Peyer's patch (tissue), 4 donors: ENCODE data around the gene ZYX. TPM values are rescaled to one million over a fixed set of nuclear protein-coding genes. Genes with fewer than 3 reads are reported as not detected.

Experiments
- DNase-seq, 3 donors: peaks; one replicate each; pipeline ENCODE4 v3.0.0-alpha.2; 2017 to 2019
- H3K27ac ChIP-seq, 4 donors: fragments of 200-600 bp; sonication (generic); one replicate each; pipeline ENCODE4 v1.5.1; 2016 to 2019
- H3K27me3 ChIP-seq, 2 donors: fragments of 200-600 bp; sonication (generic); one replicate each; pipeline ENCODE4 v1.5.1; 2019
- H3K36me3 ChIP-seq, 3 donors: fragments of 200-600 bp; sonication (generic); one replicate each; pipeline ENCODE4 v1.5.1; 2016 to 2019
- H3K4me1 ChIP-seq, 4 donors: fragments of 200-600 bp; sonication (generic); one replicate each; pipeline ENCODE4 v1.5.1; 2016 to 2019
- H3K4me3 ChIP-seq, 4 donors: fragments of 200-600 bp; sonication (generic); 1 replicate in 3 of 4; 2 replicates in 1 of 4; pipeline ENCODE4 v1.5.1; 2016 to 2019; ENCODE audit warnings: mild to moderate bottlenecking in 1 of 4
- H3K9me3 ChIP-seq, 4 donors: fragments of 200-600 bp; sonication (generic); one replicate each; pipeline ENCODE4 v1.5.1; 2016 to 2019; ENCODE audit warnings: mild to moderate bottlenecking in 1 of 4
- CTCF ChIP-seq, 6 experiments: fragments of 450-650 bp in 4 of 6; fragments of 200-600 bp in 2 of 6; sonication (generic) in 1 of 6; IDR thresholded peaks; one replicate each; pipeline ENCODE4 v1.5.1; 2017 to 2019; ENCODE audit warnings: antibody characterized with exemption in 6 of 6, mild to moderate bottlenecking in 3 of 6, moderate library complexity in 1 of 6
- POLR2A ChIP-seq, 2 donors: fragments of 450-650 bp; IDR thresholded peaks; one replicate each; pipeline ENCODE4 v1.5.1; 2017; ENCODE audit warnings: antibody characterized with exemption in 2 of 2, mild to moderate bottlenecking in 2 of 2, moderate library complexity in 2 of 2
- total RNA-seq, 4 donors: library from RNA; depleted of rRNA; stranded (reverse); fragments of >200 nt; gene quantifications; one replicate each; pipeline ENCODE4 v1.1.0, GENCODE V29; 2016

The ZYX gene
- total RNA-seq, 4 donors from 2014 or later, result 47.0 to 88.0 (median 55.9) TPM

- TF ChIP-seq POLR2A (IDR thresholded peaks at IDR 0.05), result no peak
- peak; percentile 87 to 96 (median 91) for TF ChIP-seq CTCF (IDR thresholded peaks at IDR 0.05)
- DNase-seq, result peak; percentile 86 to 95 (median 94)
- peak overlapping the region; percentile 94 to 99 (median 99) for H3K27ac ChIP-seq
- H3K4me3 ChIP-seq, result peak overlapping the region; percentile 77 to 100 (median 87)
- peaks cover 0 to 42% (median 25%) of the 10 kb centered on the region in 4 donors for H3K4me1 ChIP-seq
- no peaks in the 10 kb centered on the region for H3K36me3 ChIP-seq
- no peaks in the 10 kb centered on the region for H3K9me3 ChIP-seq
- no peaks in the 10 kb centered on the region for H3K27me3 ChIP-seq
Measured at GRCh38 chr7:143380260-143380645, 892 bp upstream of the ZYX start.

GRCh38 chr7:143381427-143382125, 431 bp downstream of the ZYX start:
- TF ChIP-seq POLR2A (IDR thresholded peaks at IDR 0.05) (no peak), CTCF (IDR thresholded peaks at IDR 0.05) (no peak)
- H3K27ac ChIP-seq, result peak overlapping the region; percentile 94 to 99 (median 99)
- no peaks in the 10 kb centered on the region for H3K9me3 ChIP-seq
- peaks cover 0 to 53% (median 28%) of the 10 kb centered on the region in 4 donors for H3K4me1 ChIP-seq
- DNase-seq, result peak in 2 of 3 donors; percentile 72 to 77
- H3K36me3 ChIP-seq, result no peaks in the 10 kb centered on the region
- H3K27me3 ChIP-seq, result no peaks in the 10 kb centered on the region
- peak overlapping the region; percentile 77 to 100 (median 87) for H3K4me3 ChIP-seq

GRCh38 chr7:143382126-143382790, 1.1 kb downstream of the ZYX start:
- H3K4me3 ChIP-seq, result peak overlapping the region; percentile 77 to 100 (median 87)
- H3K9me3 ChIP-seq, result no peaks in the 10 kb centered on the region
- peaks cover 0 to 5% (median 0%) of the 10 kb centered on the region in 3 donors for H3K36me3 ChIP-seq
- H3K27me3 ChIP-seq, result no peaks in the 10 kb centered on the region
- no peak for TF ChIP-seq POLR2A (IDR thresholded peaks at IDR 0.05)
- no peak for TF ChIP-seq CTCF (IDR thresholded peaks at IDR 0.05)
- peak overlapping the region; percentile 94 to 99 (median 99) for H3K27ac ChIP-seq
- DNase-seq, result no peak
- H3K4me1 ChIP-seq, result peaks cover 0 to 59% (median 28%) of the 10 kb centered on the region in 4 donors

GRCh38 chr7:143382791-143383641, 1.9 kb downstream of the ZYX start:
- no peaks in the 10 kb centered on the region for H3K9me3 ChIP-seq
- TF ChIP-seq POLR2A (IDR thresholded peaks at IDR 0.05) (no peak), CTCF (IDR thresholded peaks at IDR 0.05) (no peak)
- peak overlapping the region; percentile 94 to 99 (median 99) for H3K27ac ChIP-seq
- no peak for DNase-seq
- H3K4me1 ChIP-seq, result peaks cover 0 to 63% (median 28%) of the 10 kb centered on the region in 4 donors
- H3K27me3 ChIP-seq, result no peaks in the 10 kb centered on the region
- peaks cover 0 to 13% (median 0%) of the 10 kb centered on the region in 3 donors for H3K36me3 ChIP-seq
- peak overlapping the region in 3 of 4 donors; percentile 77 to 100 (median 93) for H3K4me3 ChIP-seq

- Histone ChIP-seq H3K4me3 (peak overlapping the region in 2 of 4 donors; percentile 77 to 100), H3K4me1 (peaks cover 0 to 63% (median 28%) of the 10 kb centered on the region in 4 donors)
- no peak for DNase-seq
Measured at GRCh38 chr7:143383642-143383957, 2.5 kb downstream of the ZYX start.

More at GRCh38 chr7:143383642-143383957, 2.5 kb downstream of the ZYX start:
- peaks cover 0 to 19% (median 0%) of the 10 kb centered on the region in 3 donors for H3K36me3 ChIP-seq
- H3K9me3 ChIP-seq, result no peaks in the 10 kb centered on the region
- TF ChIP-seq POLR2A (IDR thresholded peaks at IDR 0.05) (no peak), CTCF (IDR thresholded peaks at IDR 0.05) (no peak)
- H3K27ac ChIP-seq, result peak overlapping the region; percentile 7 to 99 (median 96)
- no peaks in the 10 kb centered on the region for H3K27me3 ChIP-seq
